Right lobe of liver (tissue), 6 donors: ENCODE measurements around the gene ASB16. TPM values are rescaled to one million over a fixed set of nuclear protein-coding genes. Genes with fewer than 3 reads are reported as not detected.

Experiments used
- ATAC-seq, 4 donors: fragments of 200-7000 bp; cut with Tn5 transposase; one replicate each; pipeline ENCODE4 v1.9.1; 2020; ENCODE audit warnings: mild to moderate bottlenecking in 4 of 4, moderate library complexity in 4 of 4
- DNase-seq, 3 donors: peaks; one replicate each; pipeline ENCODE4 v3.0.0-alpha.2; 2020
- H3K27ac ChIP-seq, 3 donors: fragments of 200-600 bp; one replicate each; pipeline ENCODE4 v1.8.0; 2022
- H3K27me3 ChIP-seq, 2 donors: fragments of 200-600 bp; one replicate each; pipeline ENCODE4 v1.8.0; 2022
- H3K36me3 ChIP-seq, 4 donors: fragments of 200-600 bp; sonication (generic) in 1 of 4; one replicate each; pipeline versions ENCODE4 v1.5.1 to v1.8.0; 2017 to 2022; ENCODE audit warnings: control low read depth in 1 of 4
- H3K4me1 ChIP-seq, 4 donors: fragments of 200-600 bp; sonication (generic) in 1 of 4; one replicate each; pipeline versions ENCODE4 v1.5.1 to v1.8.0; 2017 to 2022; ENCODE audit warnings: control low read depth in 1 of 4
- H3K4me3 ChIP-seq, 3 donors: fragments of 200-600 bp; one replicate each; pipeline ENCODE4 v1.8.0; 2022
- H3K9me3 ChIP-seq, 4 donors: fragments of 200-600 bp; sonication (generic) in 1 of 4; one replicate each; pipeline versions ENCODE4 v1.5.1 to v1.8.0; 2017 to 2022; ENCODE audit warnings: control low read depth in 1 of 4
- CTCF ChIP-seq, 4 donors: fragments of 200-600 bp in 3 of 4; fragments of 450-650 bp in 1 of 4; IDR thresholded peaks; one replicate each; pipeline versions ENCODE4 v1.5.1 to v1.8.0; 2016 to 2022; ENCODE audit warnings: antibody characterized with exemption in 4 of 4, mild to moderate bottlenecking in 2 of 4
- POLR2A ChIP-seq: fragments of 450-650 bp; IDR thresholded peaks from one replicate; pipeline ENCODE4 v1.6.1; 2017; ENCODE audit warnings: antibody characterized with exemption, mild to moderate bottlenecking
- WGBS: methylation state at CpG from one replicate; pipeline ENCODE4 v1.1.6; 2018; ENCODE audit warnings: low coverage, low lambda C conversion rate; ENCODE audit not compliant: insufficient coverage; ENCODE audit errors: missing lambda C conversion rate; 5-methylcytosine and 5-hydroxymethylcytosine counted together
- intact Hi-C, 2 donors: fragments of 100-400 bp; cut with DNase I; formaldehyde crosslinking; loops; one replicate each; pipeline versions ENCODE4 v1.11.2 to v1.14.1; 2022
- total RNA-seq, 6 experiments: library from RNA; depleted of rRNA in 2 of 6; stranded (reverse); fragments of >200 nt in 2 of 6; fragmentation: NEBNext Ultra II Directional in 3 of 6; extraction: Animal tissue kit (Norgen Biotek cat#: 25700) in 3 of 6; gene quantifications; one replicate each; pipeline versions ENCODE4 v1.1.0 to v1.2.4, GENCODE V29; 2016 to 2023
- donor health status: DM: no; HTN: yes; CAD: no.
- donor health status: DM: no; HTN: no; CAD: no.
- donor health status: DM: no; HTN: no; CAD: no.
- donor health status: DM: no; HTN: yes; CAD: no.
- donor health status: DM: no; HTN: yes; CAD: no.

ASB16 gene
- total RNA-seq, 6 experiments from 2014 or later, result 1.5 TPM; not detected in 5

DNA sequence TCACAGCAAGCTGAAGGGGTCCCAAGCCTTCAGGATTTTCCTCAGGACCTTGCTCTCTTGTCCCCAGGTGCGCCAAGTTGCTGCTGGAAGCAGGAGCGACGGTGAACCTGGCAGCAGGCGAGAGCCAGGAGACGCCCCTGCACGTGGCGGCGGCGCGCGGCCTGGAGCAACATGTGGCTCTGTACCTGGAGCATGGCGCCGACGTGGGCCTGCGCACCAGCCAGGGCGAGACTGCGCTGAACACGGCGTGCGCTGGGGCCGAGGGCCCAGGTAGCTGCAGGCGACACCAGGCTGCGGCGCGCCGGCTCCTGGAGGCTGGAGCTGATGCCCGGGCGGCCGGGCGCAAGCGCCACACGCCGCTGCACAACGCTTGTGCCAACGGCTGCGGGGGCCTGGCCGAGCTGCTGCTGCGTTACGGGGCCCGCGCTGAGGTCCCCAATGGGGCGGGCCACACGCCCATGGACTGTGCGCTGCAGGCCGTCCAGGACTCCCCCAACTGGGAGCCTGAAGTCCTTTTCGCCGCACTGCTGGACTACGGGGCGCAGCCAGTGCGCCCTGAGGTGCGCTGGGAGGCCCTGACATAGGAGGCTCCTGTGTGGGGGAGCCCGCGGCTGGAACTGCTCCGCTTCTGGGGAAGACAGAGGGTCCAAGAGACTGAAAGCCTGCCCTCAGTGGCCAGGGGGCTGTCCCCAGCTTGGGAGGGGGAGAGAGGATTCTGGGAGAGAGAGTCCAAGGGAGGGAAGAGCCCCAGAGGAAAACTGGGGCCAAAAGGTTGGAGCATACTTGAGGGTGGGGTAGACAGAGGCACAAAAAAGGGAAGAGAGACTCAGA is 6.4 kb downstream of the ASB16 start:
- Histone ChIP-seq H3K9me3 (no peaks in the 10 kb centered on the region), H3K27ac (no peak overlapping the region), H3K4me3 (no peak overlapping the region), H3K36me3 (peaks cover 0 to 4% (median under 1%) of the 10 kb centered on the region in 4 donors), H3K4me1 (no peaks in the 10 kb centered on the region), H3K27me3 (no peaks in the 10 kb centered on the region)
- ATAC-seq, result peak in 1 of 4 donors; percentile 44
- intact Hi-C loops, result no loop called here
- TF ChIP-seq CTCF (IDR thresholded peaks at IDR 0.05) (no peak), POLR2A (no peak)
- no peak for DNase-seq
- WGBS, result no CpG with 5 or more reads among the region's 54 CpGs

DNA sequence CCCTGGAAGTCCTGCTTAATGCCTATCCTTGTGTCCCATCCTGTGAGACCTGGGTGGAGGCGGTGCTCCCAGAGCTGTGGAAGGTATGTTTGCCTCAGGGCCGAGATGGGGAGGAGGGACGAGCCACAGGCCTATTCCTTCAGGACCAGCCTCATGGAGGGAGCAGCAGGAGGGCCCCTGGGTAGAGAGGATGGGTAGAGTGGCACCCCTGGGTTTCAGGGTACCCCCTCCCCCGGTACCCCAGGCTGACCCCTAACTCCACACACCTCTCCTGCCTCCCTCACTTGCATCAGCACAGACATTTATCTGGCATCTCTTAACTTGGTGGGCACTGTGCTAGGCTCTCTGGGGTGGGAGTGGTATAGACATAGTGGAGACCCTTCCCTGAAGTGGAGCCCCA is 7.1 kb downstream of the ASB16 start:
- H3K4me1 ChIP-seq, result no peaks in the 10 kb centered on the region
- no peak for TF ChIP-seq CTCF (IDR thresholded peaks at IDR 0.05)
- no peak for TF ChIP-seq POLR2A
- intact Hi-C loops, result no loop called here
- peak in 2 of 4 donors; percentile 19 to 40 for ATAC-seq
- WGBS, result 100% methylated on average over 1 of the region's 4 CpGs
- peaks cover 0 to 7% (median 3%) of the 10 kb centered on the region in 4 donors for H3K36me3 ChIP-seq
- H3K27ac ChIP-seq, result no peak overlapping the region
- DNase-seq, result no peak
- no peaks in the 10 kb centered on the region for H3K9me3 ChIP-seq
- H3K27me3 ChIP-seq, result no peaks in the 10 kb centered on the region
- H3K4me3 ChIP-seq, result no peak overlapping the region

DNA sequence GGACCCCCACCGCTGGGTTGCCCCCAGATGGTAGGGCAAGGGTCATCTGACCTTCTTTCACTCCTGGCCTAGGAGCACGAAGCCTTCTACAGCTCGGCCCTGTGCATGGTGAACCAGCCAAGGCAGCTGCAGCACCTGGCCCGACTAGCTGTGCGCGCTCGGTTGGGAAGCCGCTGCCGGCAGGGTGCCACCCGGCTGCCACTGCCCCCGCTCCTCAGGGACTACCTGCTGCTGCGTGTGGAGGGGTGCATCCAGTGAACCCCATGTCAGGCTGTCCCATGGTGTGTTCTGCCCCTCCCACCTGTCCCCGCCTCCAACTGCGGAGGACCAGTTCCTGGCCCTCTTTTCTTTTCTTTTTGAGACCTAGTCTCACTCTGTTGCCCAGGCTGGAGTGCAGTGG is 7.6 kb downstream of the ASB16 start:
- peak in 1 of 4 donors; percentile 19 for ATAC-seq
- peaks cover 0 to 7% (median 3%) of the 10 kb centered on the region in 4 donors for H3K36me3 ChIP-seq
- no peaks in the 10 kb centered on the region for H3K27me3 ChIP-seq
- DNase-seq, result no peak
- H3K4me1 ChIP-seq, result no peaks in the 10 kb centered on the region
- intact Hi-C loops, result no loop called here
- H3K4me3 ChIP-seq, result no peak overlapping the region
- no peak overlapping the region for H3K27ac ChIP-seq
- no CpG with 5 or more reads among the region's 14 CpGs for WGBS
- no peaks in the 10 kb centered on the region for H3K9me3 ChIP-seq
- no peak for TF ChIP-seq POLR2A
- no peak for TF ChIP-seq CTCF (IDR thresholded peaks at IDR 0.05)

DNA sequence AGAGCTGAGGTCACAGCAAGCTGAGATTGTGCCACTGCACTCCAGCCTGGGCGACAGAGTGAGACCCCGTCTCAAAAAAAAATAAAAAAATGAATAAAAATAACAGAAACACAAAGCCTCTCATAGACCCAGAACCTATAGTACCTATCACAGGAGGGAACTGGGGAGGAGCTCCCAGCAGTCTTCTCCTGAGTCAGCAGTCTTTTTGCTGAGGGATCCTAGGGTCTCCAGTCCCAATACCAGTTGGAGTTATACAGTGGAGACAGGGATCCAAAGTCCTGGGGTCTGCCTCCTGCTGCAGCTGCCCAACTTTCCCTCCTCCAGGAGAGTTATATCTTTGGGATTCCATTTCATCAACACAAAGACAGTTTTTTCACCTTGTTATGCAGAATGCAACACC is 12.5 kb downstream of the ASB16 start:
- no peak for ATAC-seq
- no peak overlapping the region for H3K27ac ChIP-seq
- no peaks in the 10 kb centered on the region for H3K27me3 ChIP-seq
- WGBS, result 94% methylated on average over 2 of the region's 2 CpGs
- intact Hi-C loops, result no loop called here
- no peak for DNase-seq
- H3K4me1 ChIP-seq, result peaks cover 2 to 23% (median 10%) of the 10 kb centered on the region in 4 donors
- peaks cover 0 to 7% (median 3%) of the 10 kb centered on the region in 4 donors for H3K36me3 ChIP-seq
- TF ChIP-seq POLR2A (no peak), CTCF (IDR thresholded peaks at IDR 0.05) (no peak)
- no peak overlapping the region for H3K4me3 ChIP-seq
- no peaks in the 10 kb centered on the region for H3K9me3 ChIP-seq
